Colonic mucosa (tissue), 4 donors: ENCODE data around the gene LLGL1. TPM values are rescaled to one million over a fixed set of nuclear protein-coding genes. Genes with fewer than 3 reads are reported as not detected.

Experiments used
- DNase-seq: peaks from one replicate; pipeline ENCODE4 v3.0.0-alpha.2; 2020
- H3K27ac ChIP-seq: fragments of 200-600 bp; one replicate; pipeline ENCODE4 v1.8.0; 2021
- H3K27me3 ChIP-seq: fragments of 200-600 bp; one replicate; pipeline ENCODE4 v1.8.0; 2021
- H3K36me3 ChIP-seq: fragments of 200-600 bp; one replicate; pipeline ENCODE4 v1.8.0; 2021
- H3K4me1 ChIP-seq: fragments of 200-600 bp; one replicate; pipeline ENCODE4 v1.8.0; 2021; ENCODE audit warnings: mild to moderate bottlenecking
- H3K4me3 ChIP-seq: fragments of 200-600 bp; one replicate; pipeline ENCODE4 v1.8.0; 2021
- H3K9ac ChIP-seq, 2 donors: one replicate each; pipeline ENCODE4 v1.7.0; 2013; ENCODE audit warnings: control low read depth in 2 of 2, low read depth in 2 of 2, low read length in 2 of 2
- H3K9me3 ChIP-seq: fragments of 200-600 bp; one replicate; pipeline ENCODE4 v1.8.0; 2021
- intact Hi-C: fragments of 100-400 bp; cut with DNase I; formaldehyde crosslinking; loops from one replicate; pipeline ENCODE4 v1.14.1; 2022
- total RNA-seq, 2 donors: library from RNA; stranded (reverse); fragmentation: NEBNext Ultra II Directional in 1 of 2; extraction: Animal tissue kit (Norgen Biotek cat#: 25700) in 1 of 2; gene quantifications; one replicate each; pipeline ENCODE4 v1.2.1, GENCODE V29; 2021
- TF ChIP-seq, protein P1 (sequence below): fragments of 200-600 bp; IDR thresholded peaks from one replicate; pipeline ENCODE4 v1.8.0; 2022; ENCODE audit warnings: antibody characterized with exemption, mild to moderate bottlenecking
- donor health status: healthy.
- donor health status: DM: no; HTN: no; CAD: no.
- donor health status: DM: no; HTN: no; CAD: no.

LLGL1 gene
- total RNA-seq, 2 donors from 2014 or later, result 7.8 to 13.1 TPM

DNA sequence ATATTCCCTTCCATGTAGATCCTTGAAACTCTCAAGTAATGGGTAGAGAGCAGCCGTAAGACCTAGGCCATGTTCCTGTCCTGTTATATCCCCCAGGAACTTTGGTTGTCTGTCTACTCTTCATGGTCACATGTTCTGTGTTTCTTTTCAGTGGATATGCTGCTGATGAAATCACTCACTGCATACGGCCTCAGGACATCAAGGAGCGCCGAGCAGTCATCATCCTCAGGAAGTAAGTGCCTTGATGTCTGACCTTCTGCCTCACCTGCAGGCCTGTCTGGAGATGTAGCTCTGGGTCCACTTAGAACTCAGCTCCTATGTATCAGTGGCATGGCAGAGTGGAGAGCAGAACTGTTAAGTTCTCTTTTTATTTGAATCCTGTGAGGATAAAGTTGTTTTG lies 30.6 kb upstream of the LLGL1 start:
- Histone ChIP-seq H3K36me3 (no peaks in the 10 kb centered on the region), H3K9ac (no peak overlapping the region), H3K27me3 (no peaks in the 10 kb centered on the region), H3K27ac (no peak overlapping the region), H3K4me3 (no peak overlapping the region), H3K9me3 (no peaks in the 10 kb centered on the region), H3K4me1 (no peaks in the 10 kb centered on the region)
- intact Hi-C loops, result no loop called here
- TF ChIP-seq, protein P1, sequence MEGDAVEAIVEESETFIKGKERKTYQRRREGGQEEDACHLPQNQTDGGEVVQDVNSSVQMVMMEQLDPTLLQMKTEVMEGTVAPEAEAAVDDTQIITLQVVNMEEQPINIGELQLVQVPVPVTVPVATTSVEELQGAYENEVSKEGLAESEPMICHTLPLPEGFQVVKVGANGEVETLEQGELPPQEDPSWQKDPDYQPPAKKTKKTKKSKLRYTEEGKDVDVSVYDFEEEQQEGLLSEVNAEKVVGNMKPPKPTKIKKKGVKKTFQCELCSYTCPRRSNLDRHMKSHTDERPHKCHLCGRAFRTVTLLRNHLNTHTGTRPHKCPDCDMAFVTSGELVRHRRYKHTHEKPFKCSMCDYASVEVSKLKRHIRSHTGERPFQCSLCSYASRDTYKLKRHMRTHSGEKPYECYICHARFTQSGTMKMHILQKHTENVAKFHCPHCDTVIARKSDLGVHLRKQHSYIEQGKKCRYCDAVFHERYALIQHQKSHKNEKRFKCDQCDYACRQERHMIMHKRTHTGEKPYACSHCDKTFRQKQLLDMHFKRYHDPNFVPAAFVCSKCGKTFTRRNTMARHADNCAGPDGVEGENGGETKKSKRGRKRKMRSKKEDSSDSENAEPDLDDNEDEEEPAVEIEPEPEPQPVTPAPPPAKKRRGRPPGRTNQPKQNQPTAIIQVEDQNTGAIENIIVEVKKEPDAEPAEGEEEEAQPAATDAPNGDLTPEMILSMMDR, result no peak
- DNase-seq, result no peak

DNA sequence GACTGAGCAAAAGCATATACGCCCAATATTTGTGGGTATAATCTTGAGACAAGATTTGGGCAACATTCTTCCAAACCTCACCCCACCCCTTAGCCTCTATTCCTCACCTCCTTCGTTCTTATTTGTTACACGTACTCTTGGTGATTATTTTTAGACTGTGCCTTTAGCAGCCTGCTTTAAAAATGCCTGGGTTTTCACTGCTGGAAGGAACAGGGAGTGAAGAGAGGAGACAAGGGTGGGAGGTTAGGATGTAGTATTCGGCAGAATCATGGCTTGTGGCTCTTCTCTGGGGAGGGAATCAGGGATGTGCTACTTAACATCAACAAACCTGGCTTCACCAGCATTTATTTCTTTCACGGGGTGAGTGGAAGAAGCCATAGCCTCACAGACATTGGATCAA lies 30.2 kb upstream of the LLGL1 start:
- Histone ChIP-seq H3K9me3 (no peaks in the 10 kb centered on the region), H3K36me3 (no peaks in the 10 kb centered on the region), H3K27ac (no peak overlapping the region), H3K4me1 (no peaks in the 10 kb centered on the region), H3K27me3 (no peaks in the 10 kb centered on the region), H3K9ac (no peak overlapping the region), H3K4me3 (no peak overlapping the region)
- TF ChIP-seq, protein P1, result no peak
- intact Hi-C loops, result no loop called here
- DNase-seq, result no peak

DNA sequence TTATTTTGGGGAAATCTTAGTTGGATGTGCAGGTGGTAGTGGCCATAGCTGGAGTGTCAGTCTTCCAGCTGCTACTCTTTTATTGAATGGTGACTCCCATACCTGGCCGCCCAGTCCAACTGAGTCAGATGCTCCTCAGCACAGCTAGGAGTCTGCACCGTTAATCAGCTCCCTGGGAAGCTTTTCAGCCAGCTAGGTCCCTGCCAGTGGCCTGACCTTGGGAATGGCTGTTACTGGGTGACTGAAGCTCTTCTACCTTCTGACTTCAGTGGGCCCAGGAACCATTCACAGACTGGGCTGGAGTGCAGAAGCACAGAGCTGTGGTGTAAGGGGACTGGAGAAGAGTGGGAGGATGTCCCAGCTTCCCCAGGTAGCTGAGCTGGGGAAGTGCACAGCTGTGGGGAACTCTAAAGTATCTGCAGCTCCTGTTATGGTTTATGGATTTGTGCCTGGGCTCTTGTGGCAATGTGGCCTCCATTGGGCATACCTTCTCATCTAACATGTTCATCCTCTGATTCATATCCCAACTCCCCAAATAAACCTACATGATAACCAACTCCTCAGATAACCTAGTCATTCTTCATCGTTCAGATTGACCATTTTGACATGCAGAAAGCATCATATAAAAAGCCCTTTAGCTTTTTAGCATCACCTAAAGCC lies 27.8 kb upstream of the LLGL1 start:
- intact Hi-C loops, result no loop called here
- Histone ChIP-seq H3K9ac (no peak overlapping the region), H3K4me3 (no peak overlapping the region), H3K4me1 (no peaks in the 10 kb centered on the region), H3K27me3 (no peaks in the 10 kb centered on the region), H3K36me3 (no peaks in the 10 kb centered on the region), H3K9me3 (no peaks in the 10 kb centered on the region), H3K27ac (no peak overlapping the region)
- TF ChIP-seq, protein P1, result no peak
- no peak for DNase-seq

DNA sequence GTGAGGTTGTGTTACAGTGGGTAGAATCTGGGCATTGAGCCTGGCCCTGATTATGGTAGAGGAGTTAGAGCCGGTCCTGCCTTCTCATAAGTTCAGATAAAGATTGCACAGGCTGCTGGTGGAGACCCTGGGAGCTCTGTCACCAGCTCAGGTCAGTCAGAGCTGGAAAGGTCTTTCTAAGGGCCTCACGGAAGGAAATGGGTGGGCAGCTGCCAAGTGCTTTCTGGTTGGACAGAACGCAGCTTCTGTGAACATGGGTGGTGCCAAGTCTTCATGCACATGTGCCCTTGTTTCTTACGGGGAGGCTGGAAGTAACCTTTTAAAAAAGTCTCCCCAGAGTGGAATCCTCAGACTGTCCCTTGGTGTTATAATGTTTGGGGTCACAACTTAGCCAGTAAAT lies 26.9 kb upstream of the LLGL1 start:
- no peak overlapping the region for H3K9ac ChIP-seq
- H3K36me3 ChIP-seq, result no peaks in the 10 kb centered on the region
- TF ChIP-seq, protein P1, result no peak
- DNase-seq, result no peak
- no peaks in the 10 kb centered on the region for H3K4me1 ChIP-seq
- no peak overlapping the region for H3K4me3 ChIP-seq
- no peak overlapping the region for H3K27ac ChIP-seq
- intact Hi-C loops, result no loop called here
- no peaks in the 10 kb centered on the region for H3K9me3 ChIP-seq
- H3K27me3 ChIP-seq, result no peaks in the 10 kb centered on the region

- Histone ChIP-seq H3K36me3 (peaks cover 1% of the 10 kb centered on the region), H3K4me1 (no peaks in the 10 kb centered on the region), H3K9me3 (no peaks in the 10 kb centered on the region), H3K27ac (no peak overlapping the region), H3K27me3 (no peaks in the 10 kb centered on the region), H3K4me3 (no peak overlapping the region), H3K9ac (no peak overlapping the region)
- TF ChIP-seq, protein P1, result no peak
- no peak for DNase-seq
- intact Hi-C loops, result no loop called here
Observed at GRCh38 chr17:18201108-18201507, 24.3 kb upstream of the LLGL1 start.
